Keratinocyte (primary cell): ENCODE results near the gene EDEM1. TPM values are rescaled to one million over a fixed set of nuclear protein-coding genes. Genes with fewer than 3 reads are reported as not detected.

ENCODE experiments used
- DNase-seq: peaks from one replicate; pipeline ENCODE4 v3.0.0-alpha.2; 2011; ENCODE audit warnings: low read depth, missing footprints, low spot score
- FAIRE-seq: peaks from 2 replicates; lab custom pipeline; 2011; peaks lifted over from hg19 to GRCh38; lab: Jason Lieb, UNC
- H2AFZ ChIP-seq: 2 replicates; pipeline ENCODE4 v1.6.0; 2012; ENCODE audit warnings: low read length, control low read depth, inconsistent platforms; ENCODE audit not compliant: control insufficient read depth
- H3K27ac ChIP-seq: 2 replicates; pipeline ENCODE4 v1.5.1; 2011; ENCODE audit warnings: low read length; ENCODE audit not compliant: control insufficient read depth, insufficient read depth
- H3K27me3 ChIP-seq: 3 replicates; pipeline ENCODE4 v1.6.0; 2011; ENCODE audit warnings: low read length; ENCODE audit not compliant: control insufficient read depth, insufficient read depth; ENCODE audit errors: extremely low read depth
- H3K36me3 ChIP-seq, 2 experiments: 2 replicates in 1 of 2; 3 replicates in 1 of 2; pipeline ENCODE4 v1.5.1; 2011; ENCODE audit warnings: low read length in 2 of 2, mild to moderate bottlenecking in 1 of 2; ENCODE audit not compliant: control insufficient read depth in 2 of 2, insufficient read depth in 2 of 2; ENCODE audit errors: extremely low read depth in 1 of 2
- H3K4me1 ChIP-seq: 3 replicates; pipeline ENCODE4 v1.5.1; 2011; ENCODE audit warnings: low read length; ENCODE audit not compliant: control insufficient read depth, insufficient read depth; ENCODE audit errors: extremely low read depth
- H3K4me2 ChIP-seq: 3 replicates; pipeline ENCODE4 v1.6.0; 2011; ENCODE audit warnings: low read depth, low read length; ENCODE audit not compliant: control insufficient read depth, insufficient read depth; ENCODE audit errors: extremely low read depth
- H3K4me3 ChIP-seq, 3 experiments: fragments of 200-600 bp in 1 of 3; sonication (generic) in 1 of 3; 2 replicates in 2 of 3; 3 replicates in 1 of 3; pipeline ENCODE4 v1.5.1; 2011 to 2016; ENCODE audit warnings: low read length in 3 of 3, mild to moderate bottlenecking in 3 of 3, control low read depth in 2 of 3, inconsistent platforms in 1 of 3, low read depth in 1 of 3, mixed read lengths in 1 of 3, mixed run types in 1 of 3, moderate library complexity in 1 of 3; ENCODE audit not compliant: control insufficient read depth in 2 of 3, insufficient read depth in 2 of 3; ENCODE audit errors: extremely low read depth in 1 of 3
- H3K79me2 ChIP-seq: 2 replicates; pipeline ENCODE4 v1.6.0; 2012; ENCODE audit warnings: low read length; ENCODE audit not compliant: control insufficient read depth, insufficient read depth
- H3K9ac ChIP-seq: 3 replicates; pipeline ENCODE4 v1.6.0; 2011; ENCODE audit warnings: low read length; ENCODE audit not compliant: control insufficient read depth, insufficient read depth; ENCODE audit errors: extremely low read depth
- H3K9me1 ChIP-seq: 3 replicates; pipeline ENCODE4 v1.6.0; 2011; ENCODE audit warnings: low read length; ENCODE audit not compliant: control insufficient read depth, insufficient read depth; ENCODE audit errors: extremely low read depth
- H3K9me3 ChIP-seq: 2 replicates; pipeline ENCODE4 v1.5.1; 2012; ENCODE audit warnings: low read depth, low read length; ENCODE audit not compliant: control insufficient read depth
- H4K20me1 ChIP-seq: 3 replicates; pipeline ENCODE4 v1.6.0; 2011; ENCODE audit warnings: low read length; ENCODE audit not compliant: control insufficient read depth, insufficient read depth; ENCODE audit errors: extremely low read depth
- EZH2 ChIP-seq: IDR thresholded peaks from one replicate; pipeline ENCODE4 v1.6.1; 2012; ENCODE audit warnings: inconsistent platforms, mild to moderate bottlenecking, low read length, moderate library complexity
- dilution Hi-C: fragments of 300-500 bp; cut with MboI; formaldehyde crosslinking; loops from one replicate; pipeline ENCODE4 v1.7.0; 2020; ENCODE audit warnings: low sequenced_read_pairs; ENCODE audit not compliant: extremely low pct_ligation_motif_present
- polyA plus RNA-seq, 5 experiments: library from polyadenylated mRNA; depleted of rRNA in 3 of 5; stranded (reverse) in 3 of 5; stranded (forward) in 1 of 5; unstranded in 1 of 5; fragments of >200 nt; gene quantifications; 1 replicate in 1 of 5; 2 replicates in 3 of 5; 3 replicates in 1 of 5; pipeline versions ENCODE4 v1.2.1 to v1.2.3, GENCODE V29; 2011 to 2012; ENCODE audit warnings: missing spikeins in 2 of 5, low read depth in 1 of 5, low replicate concordance in 1 of 5
- TF ChIP-seq, protein P1 (sequence below), 3 experiments: IDR thresholded peaks in 1 of 3; conservative IDR thresholded peaks in 1 of 3; optimal IDR thresholded peaks in 1 of 3; 2 replicates in 2 of 3; 3 replicates in 1 of 3; pipeline versions ENCODE3 to v1.5.1; 2011; ENCODE audit warnings: low read length in 3 of 3, mild to moderate bottlenecking in 3 of 3, moderate library complexity in 2 of 3, control low read depth in 1 of 3, inconsistent platforms in 1 of 3; ENCODE audit not compliant: insufficient read depth in 2 of 3; ENCODE audit errors: extremely low read depth in 1 of 3

Gene EDEM1
- polyA plus RNA-seq, 1 donor (not counting 4 experiments of a cell fraction or from before 2014, with no cell fraction given) = 65.2 TPM

DNA sequence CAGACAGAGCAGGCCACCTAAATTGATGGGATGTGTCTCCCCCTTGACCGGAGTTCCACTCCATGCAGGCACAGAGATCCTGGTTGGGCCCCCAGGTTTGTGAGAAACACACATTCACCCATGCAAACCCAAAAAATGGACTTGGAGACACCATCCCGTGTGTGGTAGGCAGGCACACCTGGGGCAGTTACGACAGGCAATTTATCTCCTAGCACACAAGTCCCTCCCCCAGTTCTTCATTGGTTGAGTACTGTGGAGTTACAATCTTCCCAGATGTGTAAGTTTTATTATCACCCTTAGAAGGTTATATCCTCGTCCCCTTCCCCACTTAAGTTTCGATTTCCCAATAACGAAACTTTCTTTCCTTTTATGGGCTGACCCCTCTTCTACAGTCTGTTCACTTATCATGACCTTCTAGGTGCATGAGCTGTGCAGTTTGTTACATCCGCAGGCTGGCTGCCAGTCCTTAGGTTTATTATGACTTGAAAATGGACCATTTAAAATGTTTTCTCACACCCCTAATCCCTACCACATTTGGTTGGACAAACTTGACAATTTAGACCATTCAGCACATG, 38.1 kb upstream of the EDEM1 start:
- H4K20me1 ChIP-seq = peaks cover 5% of the 10 kb centered on the region
- H3K9me3 ChIP-seq = no peaks in the 10 kb centered on the region
- H3K9ac ChIP-seq = no peak overlapping the region
- TF ChIP-seq, protein P1, sequence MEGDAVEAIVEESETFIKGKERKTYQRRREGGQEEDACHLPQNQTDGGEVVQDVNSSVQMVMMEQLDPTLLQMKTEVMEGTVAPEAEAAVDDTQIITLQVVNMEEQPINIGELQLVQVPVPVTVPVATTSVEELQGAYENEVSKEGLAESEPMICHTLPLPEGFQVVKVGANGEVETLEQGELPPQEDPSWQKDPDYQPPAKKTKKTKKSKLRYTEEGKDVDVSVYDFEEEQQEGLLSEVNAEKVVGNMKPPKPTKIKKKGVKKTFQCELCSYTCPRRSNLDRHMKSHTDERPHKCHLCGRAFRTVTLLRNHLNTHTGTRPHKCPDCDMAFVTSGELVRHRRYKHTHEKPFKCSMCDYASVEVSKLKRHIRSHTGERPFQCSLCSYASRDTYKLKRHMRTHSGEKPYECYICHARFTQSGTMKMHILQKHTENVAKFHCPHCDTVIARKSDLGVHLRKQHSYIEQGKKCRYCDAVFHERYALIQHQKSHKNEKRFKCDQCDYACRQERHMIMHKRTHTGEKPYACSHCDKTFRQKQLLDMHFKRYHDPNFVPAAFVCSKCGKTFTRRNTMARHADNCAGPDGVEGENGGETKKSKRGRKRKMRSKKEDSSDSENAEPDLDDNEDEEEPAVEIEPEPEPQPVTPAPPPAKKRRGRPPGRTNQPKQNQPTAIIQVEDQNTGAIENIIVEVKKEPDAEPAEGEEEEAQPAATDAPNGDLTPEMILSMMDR (optimal IDR thresholded peaks at IDR 0.05 in 1 of 3, IDR thresholded peaks at IDR 0.05 in 1 of 3, conservative IDR thresholded peaks at IDR 0.05 in 1 of 3; ENCODE audit: extremely low read depth in 1 of 3, insufficient read depth in 2 of 3, low read length in 3 of 3) = no peak
- TF ChIP-seq EZH2 = no peak
- H3K27ac ChIP-seq = no peak overlapping the region
- no peaks in the 10 kb centered on the region for H3K27me3 ChIP-seq
- peaks cover 97% of the 10 kb centered on the region for H3K79me2 ChIP-seq
- no peak overlapping the region for H3K4me3 ChIP-seq
- H3K9me1 ChIP-seq = no peaks in the 10 kb centered on the region
- peaks cover 4% of the 10 kb centered on the region for H3K4me1 ChIP-seq
- DNase-seq (no peak), FAIRE-seq (no peak)
- H2AFZ ChIP-seq = no peak overlapping the region
- dilution Hi-C loops = no loop called here
- no peak overlapping the region for H3K4me2 ChIP-seq
- peaks cover 0 to 3% of the 10 kb centered on the region in 2 experiments for H3K36me3 ChIP-seq

DNA sequence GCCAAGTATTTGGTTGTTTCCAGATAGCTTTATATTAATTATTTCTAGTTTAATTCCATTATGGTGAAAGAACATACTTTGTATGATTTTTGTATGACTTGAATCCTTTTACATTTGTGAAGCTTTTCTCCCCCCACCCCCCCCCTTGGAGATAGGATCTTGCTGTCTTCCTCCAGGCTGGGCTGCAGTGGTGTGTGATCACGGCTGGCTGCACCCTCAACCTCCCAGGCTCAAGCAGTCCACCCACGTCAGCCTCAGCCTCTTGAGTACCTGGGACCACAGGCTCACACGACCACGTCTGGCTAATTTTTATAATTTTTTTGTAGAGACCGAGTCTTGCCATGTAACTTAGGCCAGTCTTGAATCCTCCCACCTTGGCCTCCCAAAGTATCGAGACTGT, 35.9 kb upstream of the EDEM1 start:
- H3K27ac ChIP-seq = no peak overlapping the region
- H3K4me3 ChIP-seq = no peak overlapping the region
- H3K9me3 ChIP-seq = no peaks in the 10 kb centered on the region
- H3K27me3 ChIP-seq = no peaks in the 10 kb centered on the region
- DNase-seq (no peak), FAIRE-seq (no peak)
- TF ChIP-seq, protein P1 (optimal IDR thresholded peaks at IDR 0.05 in 1 of 3, IDR thresholded peaks at IDR 0.05 in 1 of 3, conservative IDR thresholded peaks at IDR 0.05 in 1 of 3; ENCODE audit: extremely low read depth in 1 of 3, insufficient read depth in 2 of 3, low read length in 3 of 3) = no peak
- TF ChIP-seq EZH2 = no peak
- H3K4me1 ChIP-seq = no peaks in the 10 kb centered on the region
- H4K20me1 ChIP-seq = peaks cover 5% of the 10 kb centered on the region
- peaks cover 96% of the 10 kb centered on the region for H3K79me2 ChIP-seq
- H3K9ac ChIP-seq = no peak overlapping the region
- no peaks in the 10 kb centered on the region for H3K9me1 ChIP-seq
- no peak overlapping the region for H2AFZ ChIP-seq
- H3K36me3 ChIP-seq = peaks cover 0 to 3% of the 10 kb centered on the region in 2 experiments
- dilution Hi-C loops = no loop called here
- H3K4me2 ChIP-seq = no peak overlapping the region
